Measurements from ENCODE around the gene TUBD1.
"Not testable (repeated sequence)": the region's sequence is repeated elsewhere in the genome, so short reads cannot be mapped to it uniquely, and the experiment has no call there.

TUBD1 gene

DNA sequence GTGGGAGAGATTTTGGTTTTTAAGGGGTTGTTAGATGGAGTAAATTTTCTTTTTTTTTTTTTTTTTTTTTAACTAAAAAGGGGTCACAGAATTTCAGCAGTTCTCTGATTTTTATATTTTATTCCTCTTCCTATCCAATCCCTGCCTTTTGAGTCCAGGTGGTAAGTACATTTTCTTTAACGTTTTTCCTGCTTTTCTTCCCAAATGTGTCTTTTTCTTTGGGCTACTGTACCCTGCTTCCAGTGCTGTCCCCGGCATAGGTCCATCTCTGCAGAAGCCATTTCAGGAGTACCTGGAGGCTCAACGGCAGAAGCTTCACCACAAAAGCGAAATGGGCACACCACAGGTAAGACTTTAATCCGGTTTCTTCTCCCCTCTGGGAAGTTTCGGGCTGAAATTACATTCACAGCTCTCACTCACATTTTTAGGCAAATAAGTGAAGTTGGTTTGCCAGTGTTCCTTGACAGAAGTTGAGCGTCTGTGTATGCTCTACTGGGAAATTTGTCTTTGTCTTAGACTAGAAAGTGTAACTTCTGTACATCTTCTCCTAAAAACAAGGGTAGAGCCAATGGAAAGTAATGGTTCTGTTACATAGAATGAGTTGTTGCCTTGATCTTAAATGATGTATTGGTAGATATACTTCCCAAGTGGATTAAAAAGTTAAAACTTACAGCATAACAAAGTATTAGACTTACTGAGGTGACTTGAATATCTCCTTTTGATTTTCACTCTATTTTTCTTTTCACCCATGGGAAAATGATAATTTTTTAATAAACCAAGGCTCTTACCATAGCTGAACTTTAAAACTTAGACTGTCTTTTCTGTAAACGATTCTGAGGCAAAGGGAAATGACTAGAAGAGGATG lies 54.5 kb downstream of the TUBD1 start:
- H3K27ac ChIP-seq (ENCODE audit: low read depth, low read length) = peak overlapping the region; percentile 99
- peak overlapping the region; percentile 89 to 100 for H3K9ac ChIP-seq (ENCODE audit: low read depth in 1 of 2, low read length in 2 of 2)
- no peaks in the 10 kb centered on the region for H3K27me3 ChIP-seq (ENCODE audit: control insufficient read depth in 1 of 2, insufficient read depth in 2 of 2, low read length in 2 of 2)
- H3K9me3 ChIP-seq (ENCODE audit: control insufficient read depth in 1 of 2, low read length in 2 of 2) = no peaks in the 10 kb centered on the region
- peaks cover 15 to 26% of the 10 kb centered on the region in 2 donors for H3K36me3 ChIP-seq (ENCODE audit: control insufficient read depth in 1 of 2, insufficient read depth in 2 of 2, low read length in 2 of 2)
- H3K4me1 ChIP-seq (ENCODE audit: control insufficient read depth in 1 of 2, insufficient read depth in 2 of 2, low read length in 2 of 2) = peaks cover 10 to 11% of the 10 kb centered on the region in 2 donors
- peak overlapping the region; percentile 84 to 96 for H3K4me3 ChIP-seq (ENCODE audit: low read depth in 1 of 2, low read length in 2 of 2)

DNA sequence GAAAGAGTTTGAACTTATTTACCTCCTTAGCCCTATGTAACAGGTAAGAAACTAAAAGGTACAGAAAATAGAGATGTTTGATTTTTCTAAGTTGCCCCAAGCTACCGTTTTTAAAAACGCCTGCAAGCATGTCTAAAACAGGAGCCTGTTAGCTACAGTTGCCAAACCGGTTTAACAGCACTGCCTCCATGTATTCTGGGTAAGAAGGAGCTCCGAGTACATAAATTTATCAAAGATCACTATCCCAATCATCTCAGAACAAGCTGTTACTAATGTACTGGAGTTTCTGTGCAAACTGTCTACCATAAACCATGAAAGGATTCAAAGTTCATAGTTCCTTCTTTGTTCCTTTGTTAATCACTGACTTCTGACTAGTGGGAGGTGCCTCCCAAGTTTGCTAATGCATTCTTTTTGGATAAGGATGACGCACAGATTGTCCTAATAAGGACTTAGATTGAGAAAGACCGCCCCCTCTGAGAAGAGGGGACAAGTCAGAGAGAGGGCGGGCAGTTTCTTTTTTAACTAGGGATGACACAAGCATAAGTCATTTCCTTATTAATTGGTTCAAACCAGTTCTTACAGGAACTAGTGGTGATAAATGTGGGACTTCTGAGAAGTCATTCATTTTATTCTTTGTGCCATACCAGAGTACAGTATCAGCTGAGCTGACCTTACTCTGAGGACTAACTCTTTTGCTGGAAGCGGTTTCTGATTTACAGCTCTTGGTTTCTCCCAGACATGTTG lies 55.3 kb downstream of the TUBD1 start:
- peak overlapping the region; percentile 84 to 96 for H3K4me3 ChIP-seq (ENCODE audit: low read depth in 1 of 2, low read length in 2 of 2)
- peaks cover 15 to 26% of the 10 kb centered on the region in 2 donors for H3K36me3 ChIP-seq (ENCODE audit: control insufficient read depth in 1 of 2, insufficient read depth in 2 of 2, low read length in 2 of 2)
- H3K27ac ChIP-seq (ENCODE audit: low read depth, low read length) = peak overlapping the region; percentile 66
- H3K9ac ChIP-seq (ENCODE audit: low read depth in 1 of 2, low read length in 2 of 2) = peak overlapping the region; percentile 89 to 100
- H3K4me1 ChIP-seq (ENCODE audit: control insufficient read depth in 1 of 2, insufficient read depth in 2 of 2, low read length in 2 of 2) = peaks cover 11 to 15% of the 10 kb centered on the region in 2 donors
- no peaks in the 10 kb centered on the region for H3K9me3 ChIP-seq (ENCODE audit: control insufficient read depth in 1 of 2, low read length in 2 of 2)
- no peaks in the 10 kb centered on the region for H3K27me3 ChIP-seq (ENCODE audit: control insufficient read depth in 1 of 2, insufficient read depth in 2 of 2, low read length in 2 of 2)

DNA sequence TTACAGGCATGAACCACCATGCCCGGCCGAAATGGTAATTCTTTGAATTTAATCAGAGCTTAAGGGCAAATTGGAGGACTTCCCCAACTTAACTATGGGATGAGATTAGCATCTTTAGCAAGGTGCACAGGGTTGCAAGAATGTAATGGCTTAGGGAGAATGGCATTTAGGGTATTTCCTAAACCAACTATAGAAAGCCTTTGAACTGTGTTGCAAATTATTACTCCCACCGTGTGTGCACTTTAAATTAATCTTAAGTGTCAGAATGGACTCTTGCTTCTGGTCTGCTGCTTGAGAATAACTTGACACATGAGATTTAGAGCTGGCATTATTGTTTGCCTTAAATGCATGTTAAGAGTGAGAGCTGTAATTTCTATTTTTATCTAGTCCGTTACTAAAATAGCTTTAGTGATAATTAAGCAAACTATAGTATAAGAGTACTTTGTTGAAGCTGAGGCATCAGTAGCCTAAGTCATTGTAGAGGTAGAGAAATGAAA lies 59.8 kb downstream of the TUBD1 start:
- Histone ChIP-seq H3K27me3 (ENCODE audit: control insufficient read depth in 1 of 2, insufficient read depth in 2 of 2, low read length in 2 of 2) (no peaks in the 10 kb centered on the region), H3K27ac (ENCODE audit: low read depth, low read length) (no peak overlapping the region), H3K4me1 (ENCODE audit: control insufficient read depth in 1 of 2, insufficient read depth in 2 of 2, low read length in 2 of 2) (peaks cover 37 to 41% of the 10 kb centered on the region in 2 donors), H3K4me3 (ENCODE audit: low read depth in 1 of 2, low read length in 2 of 2) (no peak overlapping the region), H3K9ac (ENCODE audit: low read depth in 1 of 2, low read length in 2 of 2) (no peak overlapping the region), H3K9me3 (ENCODE audit: control insufficient read depth in 1 of 2, low read length in 2 of 2) (no peaks in the 10 kb centered on the region), H3K36me3 (ENCODE audit: control insufficient read depth in 1 of 2, insufficient read depth in 2 of 2, low read length in 2 of 2) (no peaks in the 10 kb centered on the region)

DNA sequence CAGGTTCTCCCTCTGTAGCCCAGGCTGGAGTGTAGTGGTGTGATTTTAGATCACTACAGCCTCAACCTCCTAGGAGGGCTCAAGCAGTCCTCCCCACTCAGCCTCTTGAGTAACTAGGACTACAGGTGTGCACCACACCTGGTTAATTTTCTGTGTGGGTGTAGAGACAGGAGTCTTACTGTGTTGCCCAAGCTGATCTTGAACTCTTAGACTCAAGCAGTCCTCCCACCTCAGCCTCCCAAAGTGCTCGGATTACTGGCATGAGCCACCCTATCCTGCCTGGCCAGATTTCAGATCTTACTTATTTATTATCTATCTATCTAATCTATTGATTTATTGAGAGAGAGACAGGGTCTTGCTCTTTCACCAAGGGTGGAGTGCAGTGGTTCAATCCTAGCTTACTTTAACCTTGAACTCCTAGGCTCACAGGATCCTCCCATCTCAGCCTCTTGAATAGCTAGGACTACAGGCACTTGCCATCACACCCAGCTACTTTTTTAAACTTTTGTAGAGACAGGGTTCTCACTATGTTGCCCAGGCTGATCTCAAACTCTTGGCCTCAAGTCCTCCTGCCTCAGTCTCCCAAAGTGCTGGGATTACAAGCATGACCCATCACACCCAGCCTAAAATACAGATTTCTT lies 61.8 kb downstream of the TUBD1 start:
- Histone ChIP-seq H3K4me3 (ENCODE audit: low read depth in 1 of 2, low read length in 2 of 2) (no peak overlapping the region), H3K27ac (ENCODE audit: low read depth, low read length) (peak overlapping the region; percentile 48)

DNA sequence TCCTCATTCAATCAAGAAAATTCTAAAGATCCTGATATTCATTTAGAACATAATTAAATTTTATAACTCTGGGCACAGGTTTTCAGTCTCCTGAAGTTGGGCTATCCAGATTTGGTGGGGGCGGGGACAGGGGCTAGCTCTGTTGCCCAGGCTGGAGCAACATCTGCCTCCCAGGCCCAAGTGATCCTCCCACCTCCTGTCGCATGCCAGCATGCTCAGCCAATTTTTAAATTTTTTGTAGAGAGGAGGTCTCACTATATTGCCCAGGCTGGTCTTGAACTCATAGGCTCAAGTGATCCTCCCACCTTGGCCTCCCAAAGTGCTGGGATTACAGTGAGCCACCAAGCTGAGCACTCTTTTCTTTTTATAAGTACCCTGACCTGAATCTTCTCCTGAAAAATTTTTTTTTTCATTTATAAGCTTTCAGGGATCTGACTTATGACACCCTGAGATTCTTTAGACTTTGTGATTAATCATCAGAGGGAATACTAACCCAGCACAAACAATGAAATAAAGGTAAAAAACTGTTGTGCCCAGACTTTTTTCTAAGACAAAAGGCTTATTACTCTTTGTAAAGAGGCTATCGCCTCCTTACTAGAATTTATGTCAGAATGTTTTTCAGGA lies 62.6 kb downstream of the TUBD1 start:
- Histone ChIP-seq H3K9me3 (ENCODE audit: control insufficient read depth in 1 of 2, low read length in 2 of 2) (no peaks in the 10 kb centered on the region), H3K4me1 (ENCODE audit: control insufficient read depth in 1 of 2, insufficient read depth in 2 of 2, low read length in 2 of 2) (peaks cover 38 to 55% of the 10 kb centered on the region in 2 donors), H3K36me3 (ENCODE audit: control insufficient read depth in 1 of 2, insufficient read depth in 2 of 2, low read length in 2 of 2) (no peaks in the 10 kb centered on the region), H3K4me3 (ENCODE audit: low read depth in 1 of 2, low read length in 2 of 2) (peak overlapping the region; percentile 7 to 55), H3K9ac (ENCODE audit: low read depth in 1 of 2, low read length in 2 of 2) (peak overlapping the region; percentile 58 to 72), H3K27ac (ENCODE audit: low read depth, low read length) (peak overlapping the region; percentile 83), H3K27me3 (ENCODE audit: control insufficient read depth in 1 of 2, insufficient read depth in 2 of 2, low read length in 2 of 2) (no peaks in the 10 kb centered on the region)

More for the DNA sequence above, 61.8 kb downstream of the TUBD1 start:
- Histone ChIP-seq H3K9ac (ENCODE audit: low read depth in 1 of 2, low read length in 2 of 2) (no peak overlapping the region), H3K36me3 (ENCODE audit: control insufficient read depth in 1 of 2, insufficient read depth in 2 of 2, low read length in 2 of 2) (no peaks in the 10 kb centered on the region), H3K4me1 (ENCODE audit: control insufficient read depth in 1 of 2, insufficient read depth in 2 of 2, low read length in 2 of 2) (peaks cover 31 to 49% of the 10 kb centered on the region in 2 donors), H3K9me3 (ENCODE audit: control insufficient read depth in 1 of 2, low read length in 2 of 2) (no peaks in the 10 kb centered on the region), H3K27me3 (ENCODE audit: control insufficient read depth in 1 of 2, insufficient read depth in 2 of 2, low read length in 2 of 2) (no peaks in the 10 kb centered on the region)

DNA sequence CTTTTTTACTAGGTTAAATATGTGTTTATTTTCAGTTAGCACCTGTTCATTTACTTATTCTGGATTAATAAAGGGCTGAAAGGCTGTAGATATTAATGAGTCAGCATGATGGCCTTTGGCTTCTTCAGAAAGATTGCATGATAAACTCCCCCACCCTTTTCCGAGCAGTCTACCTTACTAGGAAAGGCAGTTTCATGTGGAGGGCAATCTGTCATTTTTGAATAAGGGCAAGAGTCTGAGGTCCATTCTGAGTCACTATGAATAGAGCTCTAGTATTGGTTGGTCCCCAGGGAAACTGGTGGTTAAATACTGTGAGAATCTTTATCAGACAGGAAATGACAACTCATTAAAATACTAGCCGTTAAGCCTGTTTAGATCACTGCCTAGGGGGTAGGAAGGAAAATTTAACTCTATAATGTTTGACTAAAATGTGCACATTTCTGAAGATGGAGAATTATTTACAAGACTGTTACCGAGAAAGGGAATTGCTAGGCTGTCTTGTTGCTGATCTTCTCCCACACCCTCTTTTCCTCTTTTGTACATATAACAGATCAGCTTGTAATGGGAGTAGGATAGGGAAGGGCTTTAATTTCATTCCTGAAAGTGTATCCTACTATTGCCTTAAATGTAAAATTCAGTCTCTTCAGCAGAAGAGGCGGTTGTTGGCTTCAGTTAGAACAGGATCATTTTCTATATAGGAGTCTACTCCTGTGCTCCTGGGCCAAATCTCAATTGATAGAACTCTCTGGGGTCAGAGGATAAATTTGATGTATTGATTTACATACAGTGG lies 63.3 kb downstream of the TUBD1 start:
- Histone ChIP-seq H3K27ac (ENCODE audit: low read depth, low read length) (peak overlapping the region; percentile 83), H3K4me1 (ENCODE audit: control insufficient read depth in 1 of 2, insufficient read depth in 2 of 2, low read length in 2 of 2) (peaks cover 38 to 55% of the 10 kb centered on the region in 2 donors), H3K27me3 (ENCODE audit: control insufficient read depth in 1 of 2, insufficient read depth in 2 of 2, low read length in 2 of 2) (no peaks in the 10 kb centered on the region), H3K9me3 (ENCODE audit: control insufficient read depth in 1 of 2, low read length in 2 of 2) (no peaks in the 10 kb centered on the region), H3K4me3 (ENCODE audit: low read depth in 1 of 2, low read length in 2 of 2) (peak overlapping the region; percentile 56 to 57), H3K9ac (ENCODE audit: low read depth in 1 of 2, low read length in 2 of 2) (peak overlapping the region; percentile 58 to 78), H3K36me3 (ENCODE audit: control insufficient read depth in 1 of 2, insufficient read depth in 2 of 2, low read length in 2 of 2) (no peaks in the 10 kb centered on the region)

DNA sequence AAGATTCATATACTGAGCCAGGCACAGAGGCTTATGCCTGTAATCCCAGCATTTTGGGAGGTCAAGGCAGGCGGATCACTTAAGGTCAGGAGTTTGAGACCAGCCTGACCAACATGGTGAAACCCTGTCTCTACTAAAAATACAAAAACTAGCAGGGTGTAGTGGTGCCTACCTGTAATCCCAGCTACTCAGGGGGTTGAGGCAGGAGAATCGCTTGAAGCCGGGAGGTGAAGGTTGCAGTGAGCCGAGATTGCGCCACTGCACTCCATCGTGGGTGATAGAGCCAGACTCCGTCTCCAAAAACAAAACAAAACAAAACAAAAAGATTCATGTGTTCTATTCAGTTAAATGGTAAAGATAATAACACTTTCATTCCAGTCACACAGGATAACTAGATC lies 63.9 kb downstream of the TUBD1 start:
- Histone ChIP-seq H3K27ac (ENCODE audit: low read depth, low read length) (peak overlapping the region; percentile 83), H3K4me3 (ENCODE audit: low read depth in 1 of 2, low read length in 2 of 2) (peak overlapping the region; percentile 56 to 57), H3K9ac (ENCODE audit: low read depth in 1 of 2, low read length in 2 of 2) (peak overlapping the region; percentile 49 to 78), H3K4me1 (ENCODE audit: control insufficient read depth in 1 of 2, insufficient read depth in 2 of 2, low read length in 2 of 2) (peaks cover 38 to 55% of the 10 kb centered on the region in 2 donors)
- not testable (repeated sequence) for H3K36me3 ChIP-seq (ENCODE audit: control insufficient read depth in 1 of 2, insufficient read depth in 2 of 2, low read length in 2 of 2); H3K27me3 ChIP-seq (ENCODE audit: control insufficient read depth in 1 of 2, insufficient read depth in 2 of 2, low read length in 2 of 2); H3K9me3 ChIP-seq (ENCODE audit: control insufficient read depth in 1 of 2, low read length in 2 of 2)

DNA sequence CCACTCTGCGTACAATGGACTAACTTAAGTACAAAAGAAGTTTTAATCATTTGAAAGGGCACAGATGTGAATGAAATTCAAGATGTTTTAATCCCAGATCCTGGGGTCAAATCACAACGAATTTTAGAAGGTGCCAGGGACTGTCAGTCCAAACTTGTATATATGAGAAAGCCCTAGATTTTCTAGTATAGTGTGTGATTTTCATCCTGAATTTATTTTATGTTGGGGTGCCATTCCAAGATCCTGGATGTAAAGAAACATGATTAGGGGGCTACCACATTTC lies 64.3 kb downstream of the TUBD1 start:
- Histone ChIP-seq H3K36me3 (ENCODE audit: control insufficient read depth in 1 of 2, insufficient read depth in 2 of 2, low read length in 2 of 2) (no peaks in the 10 kb centered on the region), H3K27me3 (ENCODE audit: control insufficient read depth in 1 of 2, insufficient read depth in 2 of 2, low read length in 2 of 2) (no peaks in the 10 kb centered on the region), H3K4me1 (ENCODE audit: control insufficient read depth in 1 of 2, insufficient read depth in 2 of 2, low read length in 2 of 2) (peaks cover 38 to 55% of the 10 kb centered on the region in 2 donors), H3K4me3 (ENCODE audit: low read depth in 1 of 2, low read length in 2 of 2) (peak overlapping the region; percentile 56 to 57), H3K27ac (ENCODE audit: low read depth, low read length) (peak overlapping the region; percentile 83), H3K9me3 (ENCODE audit: control insufficient read depth in 1 of 2, low read length in 2 of 2) (no peaks in the 10 kb centered on the region), H3K9ac (ENCODE audit: low read depth in 1 of 2, low read length in 2 of 2) (peak overlapping the region; percentile 49 to 78)

DNA sequence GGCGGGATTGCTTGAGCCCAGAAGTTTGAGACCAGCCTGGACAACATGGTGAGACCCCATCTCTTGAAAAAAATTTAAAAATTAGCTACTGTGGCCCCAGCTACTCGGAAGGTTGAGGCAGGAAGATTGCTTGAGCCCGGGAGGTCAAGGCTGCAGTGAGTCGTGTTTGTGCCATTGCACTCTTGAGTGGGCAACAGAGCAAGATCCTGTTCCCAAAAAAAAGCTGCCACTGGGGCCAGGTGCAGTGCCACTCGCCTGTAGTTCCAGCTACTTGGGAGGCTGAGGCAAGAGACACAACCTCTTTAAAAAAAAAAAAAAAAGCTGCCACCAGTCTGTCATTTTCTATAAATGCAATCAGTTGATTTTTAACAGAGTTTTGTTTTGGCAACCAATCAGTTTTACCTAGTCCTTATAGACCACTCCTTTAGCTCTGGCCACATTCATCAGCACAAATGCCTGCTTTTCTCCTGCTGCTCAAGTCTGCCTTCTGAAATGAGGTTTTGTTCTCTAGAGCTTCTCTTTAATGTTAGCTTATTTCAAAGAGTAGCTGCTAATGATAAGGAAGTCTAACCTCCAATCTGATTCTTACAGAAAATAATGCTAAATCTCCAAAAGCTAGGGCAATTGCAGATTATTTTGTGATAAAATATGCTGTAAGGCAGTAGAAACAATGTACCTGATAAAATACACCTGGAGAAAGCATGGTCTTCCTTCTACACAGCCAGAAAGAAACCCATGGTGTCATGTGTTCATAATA lies 64.8 kb downstream of the TUBD1 start:
- H3K27ac ChIP-seq (ENCODE audit: low read depth, low read length) = peak overlapping the region; percentile 83
- no peaks in the 10 kb centered on the region for H3K27me3 ChIP-seq (ENCODE audit: control insufficient read depth in 1 of 2, insufficient read depth in 2 of 2, low read length in 2 of 2)
- H3K4me1 ChIP-seq (ENCODE audit: control insufficient read depth in 1 of 2, insufficient read depth in 2 of 2, low read length in 2 of 2) = peaks cover 38 to 52% of the 10 kb centered on the region in 2 donors

More for the DNA sequence above, 64.8 kb downstream of the TUBD1 start:
- peak overlapping the region; percentile 56 to 57 for H3K4me3 ChIP-seq (ENCODE audit: low read depth in 1 of 2, low read length in 2 of 2)
- H3K9me3 ChIP-seq (ENCODE audit: control insufficient read depth in 1 of 2, low read length in 2 of 2) = no peaks in the 10 kb centered on the region
- peaks cover 0 to 2% of the 10 kb centered on the region in 2 donors for H3K36me3 ChIP-seq (ENCODE audit: control insufficient read depth in 1 of 2, insufficient read depth in 2 of 2, low read length in 2 of 2)
- peak overlapping the region; percentile 49 to 78 for H3K9ac ChIP-seq (ENCODE audit: low read depth in 1 of 2, low read length in 2 of 2)

Data from duodenal mucosa (tissue), 2 donors.